A549 treated with AZD2906 at 1 μM for 4 hours (cell line): Measurements from ENCODE around the gene SPATA7. TPM values are rescaled to one million over a fixed set of nuclear protein-coding genes. Genes with fewer than 3 reads are reported as not detected.

ENCODE experiments used
- total RNA-seq: library from RNA; stranded (reverse); fragments of 200-300 nt; extraction: Qiagen RNA extraction; gene quantifications from 5 replicates; pipeline ENCODE4 v1.2.3, GENCODE V29; 2022

The SPATA7 gene
- 2.5 to 5.0 TPM (median 4.3 TPM) in 5 replicates for total RNA-seq

GRCh38 chr14:88385212-88386101 lies at the start of gene SPATA7:
TSS of gene SPATA7 (plus strand) at chr14:88385657. CDS start at chr14:88385819, 162 bp downstream.

Other genes starting within 250 kb of the SPATA7 start
- gene KCNK10, start 62.4 kb upstream of the SPATA7 start, total RNA-seq: not detected in 5 replicates
- gene PTPN21, start 169.3 kb downstream of the SPATA7 start, total RNA-seq: 8.5 to 9.4 TPM (median 9.0 TPM) in 5 replicates
- gene ZC3H14, start 177.4 kb downstream of the SPATA7 start, total RNA-seq: 56.4 to 63.6 TPM (median 62.2 TPM) in 5 replicates